GM06990 (cell line): ENCODE measurements around the gene CTAG1B.
"Not testable (repeated sequence)": the region's sequence is repeated elsewhere in the genome, so short reads cannot be mapped to it uniquely, and the experiment has no call there.

Experiments used
- DNase-seq: peaks from one replicate; pipeline ENCODE4 v3.0.0-alpha.2; 2011; ENCODE audit not compliant: insufficient read length; ENCODE audit errors: extremely low read depth
- H3K27me3 ChIP-seq: replicated peaks from 2 replicates; pipeline ENCODE4 v1.6.0; 2011; ENCODE audit warnings: low read length; ENCODE audit not compliant: control insufficient read depth, insufficient read depth
- H3K36me3 ChIP-seq: 2 replicates; pipeline ENCODE4 v1.5.1; 2011; ENCODE audit warnings: low read length; ENCODE audit not compliant: control insufficient read depth, insufficient read depth
- H3K4me3 ChIP-seq: replicated peaks from 2 replicates; pipeline ENCODE4 v1.5.1; 2011; ENCODE audit warnings: low read depth, mild to moderate bottlenecking, control low read depth, low read length
- CTCF ChIP-seq: IDR thresholded peaks from 2 replicates; pipeline ENCODE4 v1.5.1; 2011; ENCODE audit warnings: low read length, control low read depth, mild to moderate bottlenecking, inconsistent platforms; ENCODE audit not compliant: insufficient read depth, poor library complexity, severe bottlenecking

CTAG1B gene

GRCh38 chrX:154619182-154619581 is at the start of gene CTAG1B:
Gene CTAG1B (minus strand): TSS chrX:154619282. CDS start chrX:154619218, 64 bp downstream.
- H3K4me3 ChIP-seq, DNase-seq, H3K27me3 ChIP-seq, H3K36me3 ChIP-seq: not testable (repeated sequence)

- no peak for DNase-seq
- TF ChIP-seq CTCF: no peak
- Histone ChIP-seq H3K36me3 (no peaks in the 10 kb centered on the region), H3K4me3 (no peak overlapping the region), H3K27me3 (no peaks in the 10 kb centered on the region)
Observed at GRCh38 chrX:154661899-154662298, 42.8 kb upstream of the CTAG1B start.

GRCh38 chrX:154661170-154661569 is 42.1 kb upstream of the CTAG1B start:
- Histone ChIP-seq H3K36me3 (no peaks in the 10 kb centered on the region), H3K27me3 (no peaks in the 10 kb centered on the region), H3K4me3 (no peak overlapping the region)
- no peak for DNase-seq
- TF ChIP-seq CTCF: no peak

GRCh38 chrX:154660541-154660940 is 41.5 kb upstream of the CTAG1B start:
- Histone ChIP-seq H3K27me3 (no peaks in the 10 kb centered on the region), H3K36me3 (no peaks in the 10 kb centered on the region), H3K4me3 (no peak overlapping the region)
- TF ChIP-seq CTCF: no peak
- no peak for DNase-seq

GRCh38 chrX:154658957-154659356 is 39.9 kb upstream of the CTAG1B start:
- TF ChIP-seq CTCF: no peak
- no peaks in the 10 kb centered on the region for H3K27me3 ChIP-seq

GRCh38 chrX:154658187-154658586 is 39.1 kb upstream of the CTAG1B start:
- no peaks in the 10 kb centered on the region for H3K27me3 ChIP-seq
- no peak for DNase-seq

More at GRCh38 chrX:154658957-154659356, 39.9 kb upstream of the CTAG1B start:
- no peak for DNase-seq
- no peak overlapping the region for H3K4me3 ChIP-seq
- H3K36me3 ChIP-seq: no peaks in the 10 kb centered on the region

More at GRCh38 chrX:154658187-154658586, 39.1 kb upstream of the CTAG1B start:
- H3K4me3 ChIP-seq: no peak overlapping the region
- H3K36me3 ChIP-seq: no peaks in the 10 kb centered on the region
- TF ChIP-seq CTCF: no peak
